Germinal center (tissue), 1 donor: ENCODE data around the gene SAMM50.
"Not testable (repeated sequence)": the region's sequence is repeated elsewhere in the genome, so short reads cannot be mapped to it uniquely, and the experiment has no call there.

ENCODE experiments used
- DNase-seq: peaks from one replicate; pipeline ENCODE4 v3.0.0; 2012; ENCODE audit warnings: mixed read lengths, low spot score

The SAMM50 gene

GRCh38 chr22:44001521-44001920 lies 46.3 kb downstream of the SAMM50 start:
- DNase-seq: no peak

GRCh38 chr22:44002324-44002723 lies 47.1 kb downstream of the SAMM50 start:
- DNase-seq: no peak

- no peak for DNase-seq
These were observed 47.8 kb downstream of the SAMM50 start for GRCh38 chr22:44002997-44003396.

- DNase-seq: no peak
These were observed 48.3 kb downstream of the SAMM50 start for GRCh38 chr22:44003405-44004103.

GRCh38 chr22:44004104-44004460 lies 48.8 kb downstream of the SAMM50 start:
- DNase-seq: no peak

GRCh38 chr22:44005524-44005923 lies 50.3 kb downstream of the SAMM50 start:
- no peak for DNase-seq

GRCh38 chr22:44012162-44012561 lies 56.9 kb downstream of the SAMM50 start:
- no peak for DNase-seq

- no peak for DNase-seq
These were observed 57.3 kb downstream of the SAMM50 start for GRCh38 chr22:44012591-44012990.

- no peak for DNase-seq
These were observed 59.0 kb downstream of the SAMM50 start for GRCh38 chr22:44014241-44014640.

- not testable (repeated sequence) for DNase-seq
These were observed 61.3 kb downstream of the SAMM50 start for GRCh38 chr22:44016586-44016985.

- no peak for DNase-seq
These were observed 63.4 kb downstream of the SAMM50 start for GRCh38 chr22:44018594-44018993.

- DNase-seq: no peak
These were observed 64.2 kb downstream of the SAMM50 start for GRCh38 chr22:44019416-44019815.

GRCh38 chr22:44019846-44020245 lies 64.6 kb downstream of the SAMM50 start:
- DNase-seq: no peak

GRCh38 chr22:44020981-44021380 lies 65.7 kb downstream of the SAMM50 start:
- DNase-seq: no peak

GRCh38 chr22:44023404-44024287 lies 68.4 kb downstream of the SAMM50 start:
- DNase-seq: peak; percentile 29

- DNase-seq: peak; percentile 24
These were observed 69.2 kb downstream of the SAMM50 start, which contains the start of gene PARVB for GRCh38 chr22:44024288-44024921. TSS of gene PARVB (plus strand) at chr22:44024302. CDS start at chr22:44024340, 38 bp downstream.

- DNase-seq: peak; percentile 81
These were observed 70.2 kb downstream of the SAMM50 start for GRCh38 chr22:44025171-44026065.

- DNase-seq: no peak
These were observed 70.9 kb downstream of the SAMM50 start for GRCh38 chr22:44026066-44026629.

GRCh38 chr22:44026630-44027511 lies 71.6 kb downstream of the SAMM50 start:
- peak; percentile 85 for DNase-seq

GRCh38 chr22:44028091-44028490 lies 72.8 kb downstream of the SAMM50 start:
- DNase-seq: no peak
